GM18858 (cell line): Measurements from ENCODE around the gene TRIM37.
"Not testable (repeated sequence)": the region's sequence is repeated elsewhere in the genome, so short reads cannot be mapped to it uniquely, and the experiment has no call there.

Source experiments
- ATAC-seq: cut with Tn5 transposase; IDR thresholded peaks from one replicate; pipeline ENCODE4 v1.9.1; 2021; ENCODE audit not compliant: unreplicated experiment

Gene TRIM37, protein sequence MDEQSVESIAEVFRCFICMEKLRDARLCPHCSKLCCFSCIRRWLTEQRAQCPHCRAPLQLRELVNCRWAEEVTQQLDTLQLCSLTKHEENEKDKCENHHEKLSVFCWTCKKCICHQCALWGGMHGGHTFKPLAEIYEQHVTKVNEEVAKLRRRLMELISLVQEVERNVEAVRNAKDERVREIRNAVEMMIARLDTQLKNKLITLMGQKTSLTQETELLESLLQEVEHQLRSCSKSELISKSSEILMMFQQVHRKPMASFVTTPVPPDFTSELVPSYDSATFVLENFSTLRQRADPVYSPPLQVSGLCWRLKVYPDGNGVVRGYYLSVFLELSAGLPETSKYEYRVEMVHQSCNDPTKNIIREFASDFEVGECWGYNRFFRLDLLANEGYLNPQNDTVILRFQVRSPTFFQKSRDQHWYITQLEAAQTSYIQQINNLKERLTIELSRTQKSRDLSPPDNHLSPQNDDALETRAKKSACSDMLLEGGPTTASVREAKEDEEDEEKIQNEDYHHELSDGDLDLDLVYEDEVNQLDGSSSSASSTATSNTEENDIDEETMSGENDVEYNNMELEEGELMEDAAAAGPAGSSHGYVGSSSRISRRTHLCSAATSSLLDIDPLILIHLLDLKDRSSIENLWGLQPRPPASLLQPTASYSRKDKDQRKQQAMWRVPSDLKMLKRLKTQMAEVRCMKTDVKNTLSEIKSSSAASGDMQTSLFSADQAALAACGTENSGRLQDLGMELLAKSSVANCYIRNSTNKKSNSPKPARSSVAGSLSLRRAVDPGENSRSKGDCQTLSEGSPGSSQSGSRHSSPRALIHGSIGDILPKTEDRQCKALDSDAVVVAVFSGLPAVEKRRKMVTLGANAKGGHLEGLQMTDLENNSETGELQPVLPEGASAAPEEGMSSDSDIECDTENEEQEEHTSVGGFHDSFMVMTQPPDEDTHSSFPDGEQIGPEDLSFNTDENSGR

DNA sequence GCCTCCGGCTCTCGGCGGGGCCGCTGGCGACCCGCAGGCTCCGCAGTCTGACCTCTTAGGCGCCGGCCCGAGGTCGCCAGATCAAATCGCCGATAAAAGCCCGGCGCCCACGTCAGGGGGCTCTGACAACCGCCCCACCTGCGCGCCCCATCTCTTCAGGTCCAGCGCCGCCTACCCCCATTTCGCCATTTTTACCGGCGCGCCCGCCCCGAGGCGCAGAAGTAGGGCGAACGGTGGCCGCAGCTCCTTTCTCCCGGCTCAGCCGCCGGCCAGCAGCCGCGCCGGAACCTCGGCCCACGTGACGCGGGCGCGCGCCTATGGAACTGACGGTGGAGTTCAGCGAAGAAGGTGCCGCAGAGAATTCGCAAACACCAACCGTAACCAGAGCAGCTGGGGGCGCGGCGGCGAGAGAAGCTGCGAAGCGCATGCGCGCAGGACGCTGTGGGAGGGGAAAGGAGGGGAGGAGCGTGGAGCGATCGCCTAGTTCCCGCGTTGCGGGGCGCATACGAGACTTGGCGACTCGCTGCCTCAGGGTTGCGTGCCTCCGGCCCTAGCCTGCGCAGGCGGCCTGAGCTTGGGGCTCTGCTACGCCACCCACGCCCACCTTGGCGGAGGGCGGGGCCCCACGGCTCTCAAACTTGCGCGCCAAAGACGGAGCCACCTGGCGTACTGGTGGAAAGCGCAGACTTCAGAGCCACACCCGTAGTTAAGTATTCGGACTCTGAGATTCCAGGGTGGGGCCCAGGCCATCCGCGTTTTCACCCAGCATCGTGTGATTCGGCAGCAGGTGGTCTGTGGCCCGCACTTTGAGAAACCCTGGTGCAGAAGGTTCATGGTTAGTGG lies at the start of gene TRIM37:
TSS of gene TRIM37 (minus strand) at position 418 of the 843 bp plus-strand sequence. CDS start 419 bp downstream, outside the sequence.
- peak; percentile 80 for ATAC-seq

DNA sequence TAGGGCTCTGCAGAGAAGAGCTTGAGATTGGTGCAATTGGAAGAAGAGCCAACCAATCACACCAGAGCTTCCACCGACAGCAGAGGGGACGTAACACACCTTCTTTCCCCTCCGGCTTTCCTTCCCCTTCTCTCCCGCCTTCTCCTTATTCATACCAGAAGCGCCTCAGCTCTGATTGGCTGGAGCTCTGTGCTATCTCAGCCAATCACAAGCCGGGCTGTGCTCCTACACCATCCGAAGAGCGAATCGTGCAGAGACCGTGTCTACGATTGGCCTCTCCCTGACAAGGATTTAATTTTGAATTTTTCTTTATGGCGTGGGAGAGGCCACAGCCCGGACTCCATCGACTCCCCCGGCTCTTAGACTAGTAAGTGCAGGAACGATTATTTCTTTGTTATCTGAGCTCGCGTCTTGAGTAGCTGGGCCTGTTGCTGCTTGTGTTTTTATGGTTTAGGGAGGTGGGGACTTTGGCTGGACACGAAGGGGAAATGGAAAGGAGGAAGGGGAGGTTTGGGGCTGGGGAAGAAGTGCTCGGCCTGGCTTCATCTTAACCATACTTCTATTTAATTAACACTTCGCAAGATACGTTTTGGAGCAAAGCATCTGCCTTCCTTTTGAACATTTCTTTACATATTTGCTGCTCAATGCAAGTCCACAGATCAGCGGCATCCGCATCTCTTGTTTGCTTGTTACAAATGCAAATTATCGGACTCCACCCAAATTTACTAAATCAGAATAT lies 48.9 kb upstream of the TRIM37 start, which contains the start of gene PRR11:
TSS of gene PRR11 (plus strand) at position 308 of the 739 bp plus-strand sequence. CDS start 14,007 bp downstream, outside the sequence.
- ATAC-seq = peak; percentile 75

DNA sequence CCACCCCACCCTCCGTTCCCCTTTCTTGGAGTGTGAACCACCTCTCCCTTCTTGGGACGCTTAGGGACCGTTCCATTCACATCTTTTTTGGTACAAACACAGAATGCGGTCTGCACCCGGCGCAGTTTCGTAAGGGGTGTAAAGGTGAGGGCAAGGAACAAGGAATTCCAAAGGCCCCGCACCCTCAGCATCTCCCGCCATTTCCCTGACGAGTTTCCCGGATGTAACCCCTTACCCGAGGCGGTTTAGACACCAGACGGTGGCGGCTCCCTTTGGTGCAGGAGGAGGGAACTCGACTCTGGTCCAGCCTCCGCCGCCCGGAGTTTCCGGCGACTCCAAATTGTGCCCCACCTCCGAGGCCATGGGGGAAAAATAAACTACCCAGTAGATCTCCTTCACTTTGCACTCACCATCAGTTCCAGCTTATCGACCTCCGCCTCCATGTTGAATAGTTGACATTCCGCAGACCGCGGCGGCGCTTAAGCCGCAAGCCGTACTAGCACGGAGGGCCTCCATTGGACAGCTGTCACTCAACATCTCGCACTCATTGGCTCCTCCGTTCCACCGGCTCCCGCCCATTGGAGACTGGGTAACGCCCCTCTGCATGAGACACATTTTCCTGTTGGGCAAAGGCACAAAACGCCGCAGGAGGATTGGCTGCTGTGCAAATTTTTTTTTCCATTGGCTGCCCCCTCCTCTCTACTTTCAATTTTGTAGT lies 48.2 kb upstream of the TRIM37 start, which contains the start of gene SKA2:
TSS of gene SKA2 (minus strand) at position 466 of the 718 bp plus-strand sequence. CDS start at position 443, 23 bp downstream.
- peak; percentile 48 for ATAC-seq

DNA sequence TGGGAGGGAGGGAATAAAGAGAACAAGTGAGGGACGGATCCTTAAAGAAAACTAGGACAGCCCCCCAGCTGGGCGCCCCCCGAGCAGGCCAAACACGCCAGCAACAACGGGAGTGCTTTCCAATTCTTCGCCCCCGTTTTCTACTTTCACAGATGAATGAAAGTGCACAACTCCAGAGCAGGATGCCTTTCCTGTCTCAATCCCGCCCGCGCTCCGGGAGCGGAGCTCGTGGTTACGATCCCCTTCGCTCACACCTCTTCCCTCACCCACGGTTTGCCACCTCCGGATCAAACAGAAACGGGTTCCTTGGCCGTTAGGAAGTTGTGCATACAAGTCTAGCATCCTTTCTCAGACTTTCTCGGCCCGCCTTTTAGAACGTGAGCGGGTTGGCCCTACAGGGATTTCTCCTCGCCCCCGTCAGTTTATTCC lies 47.6 kb upstream of the TRIM37 start:
- no peak for ATAC-seq

DNA sequence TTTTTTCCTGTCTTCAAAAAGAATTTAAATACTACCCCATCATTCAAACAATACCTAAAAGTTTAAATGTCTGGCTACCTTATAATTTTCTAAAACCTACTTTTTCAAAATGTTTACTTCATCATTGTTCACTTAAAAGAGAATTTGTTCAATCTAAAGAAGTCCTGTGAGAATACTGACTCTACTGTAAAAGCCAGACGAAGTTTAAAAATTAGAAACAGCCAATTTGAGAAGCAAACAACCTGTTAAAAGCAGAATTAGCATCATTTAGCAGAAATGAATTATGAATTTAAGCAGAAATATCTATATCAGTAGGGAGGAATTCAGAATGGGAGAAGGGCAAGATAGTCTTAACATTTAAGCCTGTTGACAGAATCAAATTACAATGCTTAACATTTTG lies 46.2 kb upstream of the TRIM37 start:
- ATAC-seq = no peak

DNA sequence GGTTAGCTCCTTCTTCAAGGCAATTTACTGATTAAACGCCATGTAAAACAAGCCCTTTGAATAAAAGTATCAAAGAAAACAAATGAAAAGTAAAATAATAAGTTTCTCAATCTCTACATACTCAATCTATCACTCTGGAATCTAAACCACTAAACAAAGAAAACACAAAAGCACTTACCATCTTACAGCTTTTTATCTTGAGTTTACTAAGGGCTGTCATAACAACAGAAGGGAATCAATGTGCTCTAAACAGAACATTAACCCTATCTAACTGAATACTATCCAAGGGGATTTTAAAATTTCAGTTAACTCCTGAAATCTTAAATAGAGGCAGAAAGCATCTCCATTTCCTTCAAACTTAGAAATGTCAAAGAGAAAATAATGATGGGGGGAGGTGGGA lies 44.9 kb upstream of the TRIM37 start:
- ATAC-seq = no peak

DNA sequence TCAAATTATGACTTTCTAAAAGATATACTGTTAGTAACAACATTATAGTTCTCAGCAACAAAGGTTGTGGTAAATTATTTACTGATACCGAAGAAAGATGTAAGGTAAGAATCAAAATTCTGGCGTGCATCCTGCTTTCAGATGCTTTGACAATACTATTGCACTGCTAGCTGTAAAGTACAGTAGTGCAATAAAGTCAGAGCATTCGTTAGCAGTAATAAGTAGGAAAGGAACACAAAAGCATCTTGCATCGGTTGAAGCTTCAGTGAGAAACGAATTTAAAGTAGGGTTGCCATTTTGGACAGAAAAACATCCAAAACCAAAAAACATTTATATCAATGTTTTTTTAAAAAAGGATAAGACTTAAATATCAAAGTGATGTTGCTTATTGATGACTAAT lies 44.3 kb upstream of the TRIM37 start:
- ATAC-seq = no peak

DNA sequence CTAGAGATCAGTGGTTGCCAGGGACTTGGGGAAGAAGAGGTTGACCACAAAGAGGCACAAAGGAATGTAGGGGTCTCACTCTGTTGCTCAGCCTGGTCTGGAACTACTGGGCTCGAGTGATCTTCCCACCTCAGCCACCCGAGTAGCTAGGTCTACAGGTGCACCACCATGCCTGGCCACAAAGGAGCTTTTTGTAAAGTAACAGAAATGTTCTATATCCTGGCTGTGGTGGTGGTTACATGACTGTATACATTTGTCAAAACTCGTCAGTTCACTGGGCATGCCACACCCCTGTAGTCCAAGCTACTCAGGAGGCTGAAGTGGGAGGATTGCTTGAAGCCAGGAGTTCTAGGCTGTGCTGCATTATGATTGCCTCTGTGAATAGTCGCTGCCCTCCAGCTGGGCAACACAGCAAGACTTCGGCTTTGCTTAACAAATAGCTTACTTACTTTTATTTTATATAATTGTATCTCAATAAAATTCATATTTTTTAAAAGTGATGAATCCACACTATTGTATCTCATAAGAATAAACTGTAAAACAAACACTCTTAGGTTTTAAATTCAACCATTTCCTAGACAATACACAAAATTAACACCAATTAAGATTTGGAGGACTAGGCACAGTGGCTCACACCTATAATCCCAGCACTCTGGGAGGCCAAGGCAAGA lies 43.3 kb upstream of the TRIM37 start:
- no peak for ATAC-seq

DNA sequence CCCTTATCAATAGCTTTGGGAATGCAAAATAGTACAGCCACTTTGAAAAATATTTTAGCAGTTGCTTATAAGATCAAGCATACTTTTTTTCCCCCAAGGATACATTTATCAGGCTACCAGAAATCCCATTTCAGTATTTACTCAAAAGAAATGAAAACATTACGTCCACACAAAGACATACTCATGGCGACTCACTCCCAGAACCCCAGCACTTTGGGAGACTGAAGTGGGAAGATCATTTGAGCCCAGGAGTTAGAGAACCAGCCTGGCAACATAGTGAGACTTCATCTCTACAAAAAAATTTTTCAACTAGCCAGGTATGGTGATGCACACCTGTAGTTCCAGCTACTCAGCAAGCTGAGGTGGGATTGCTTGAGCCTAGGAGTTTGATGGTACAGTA lies 42.4 kb upstream of the TRIM37 start:
- ATAC-seq = no peak

DNA sequence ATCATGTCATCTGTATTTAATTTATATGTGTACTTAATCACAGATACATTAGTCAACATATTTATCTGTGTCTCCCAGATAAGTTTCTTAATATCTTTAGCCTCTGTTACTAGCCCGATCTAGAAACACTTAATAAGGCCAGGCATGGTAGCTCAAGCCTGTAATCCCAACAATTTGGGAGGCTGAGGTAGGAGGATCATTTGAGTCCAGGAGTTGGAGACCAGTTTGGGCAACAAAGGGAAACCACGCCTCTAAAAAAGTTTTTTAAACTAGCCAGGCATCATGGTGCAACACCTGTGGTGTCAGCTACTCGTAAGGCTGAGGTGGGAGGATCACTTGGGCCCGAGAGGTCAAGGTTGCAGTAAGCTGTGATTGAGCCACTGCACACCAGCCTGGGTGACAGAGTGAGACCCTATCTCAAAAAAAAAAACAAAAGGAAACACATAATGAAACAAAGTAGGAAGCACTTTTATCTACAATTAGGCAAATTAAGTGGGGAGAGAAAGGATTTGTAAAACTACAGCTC lies 39.0 kb upstream of the TRIM37 start:
- ATAC-seq = no peak

DNA sequence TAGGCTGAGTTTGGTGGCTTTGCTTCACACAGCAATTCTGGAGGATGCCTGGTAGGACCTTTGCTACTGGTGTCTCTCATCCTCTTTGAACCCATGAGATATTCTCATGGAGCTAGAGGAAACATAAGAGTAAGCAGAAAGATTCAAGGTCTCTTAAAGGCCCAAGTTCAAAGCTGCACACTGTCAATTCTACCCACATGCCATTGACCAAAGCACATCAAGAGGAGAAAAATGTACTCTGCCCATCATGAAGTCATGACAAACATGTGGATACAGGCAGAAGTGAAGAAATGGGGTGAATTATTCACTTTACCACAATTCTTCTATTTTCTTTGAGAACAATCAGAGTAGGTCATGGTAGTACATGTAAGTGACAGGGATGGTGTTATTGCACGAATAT lies 35.2 kb upstream of the TRIM37 start:
- no peak for ATAC-seq

DNA sequence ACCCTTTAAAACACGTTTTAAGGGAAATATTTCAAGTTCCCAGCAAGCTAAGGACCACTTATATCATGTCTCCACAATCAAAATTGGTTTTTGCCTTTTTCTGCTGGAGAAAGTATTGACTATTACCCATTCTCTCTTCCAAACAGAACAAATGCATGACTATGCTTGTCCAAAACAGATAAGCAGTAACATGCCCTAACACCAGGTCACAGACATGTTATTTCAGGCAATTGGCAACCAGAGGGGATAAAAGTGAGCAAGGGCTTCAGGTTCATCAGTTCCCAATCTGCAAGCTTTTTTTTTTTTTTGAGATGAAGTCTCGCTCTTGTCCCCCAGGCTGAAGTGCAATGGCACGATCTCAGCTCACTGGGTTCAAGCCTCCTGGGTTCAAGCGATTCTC lies 33.3 kb upstream of the TRIM37 start:
- no peak for ATAC-seq

DNA sequence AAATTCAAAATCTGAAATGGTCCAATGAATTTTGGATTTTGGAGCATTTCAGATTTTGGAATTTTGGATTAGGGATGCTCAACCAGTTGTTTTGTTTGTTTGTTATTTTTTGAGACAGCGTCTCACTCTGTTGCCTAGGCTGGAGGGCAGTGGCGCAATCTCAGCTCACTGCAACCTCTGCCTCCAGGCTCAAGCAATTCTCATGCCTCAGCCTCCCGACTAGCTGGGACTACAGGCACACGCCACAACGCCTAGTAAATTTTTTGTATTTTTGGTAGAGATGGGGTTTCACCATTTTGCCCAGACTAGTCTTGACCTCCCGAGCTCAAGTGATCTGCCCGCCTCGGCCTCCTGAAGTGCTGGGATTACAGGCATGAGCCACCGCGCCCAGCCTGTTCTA lies 31.7 kb upstream of the TRIM37 start:
- not testable (repeated sequence) for ATAC-seq

DNA sequence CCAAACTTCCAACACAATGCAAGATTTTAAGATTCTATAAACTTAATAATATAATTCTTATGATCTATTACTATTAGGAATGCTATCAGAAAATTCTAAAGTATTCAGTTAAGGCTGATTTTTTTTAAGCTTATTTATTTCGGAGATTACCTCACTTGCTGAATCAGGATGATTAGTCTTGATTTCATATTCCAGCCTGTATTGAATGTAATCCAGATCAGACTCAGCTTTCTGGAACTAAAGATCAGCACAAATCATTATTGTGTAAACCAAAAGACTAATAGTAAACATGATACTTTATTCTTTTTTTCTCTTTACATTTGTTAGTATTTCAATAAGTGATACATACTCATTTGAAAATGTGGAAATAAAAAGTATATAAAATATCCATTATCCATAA lies 24.5 kb upstream of the TRIM37 start:
- ATAC-seq = no peak

DNA sequence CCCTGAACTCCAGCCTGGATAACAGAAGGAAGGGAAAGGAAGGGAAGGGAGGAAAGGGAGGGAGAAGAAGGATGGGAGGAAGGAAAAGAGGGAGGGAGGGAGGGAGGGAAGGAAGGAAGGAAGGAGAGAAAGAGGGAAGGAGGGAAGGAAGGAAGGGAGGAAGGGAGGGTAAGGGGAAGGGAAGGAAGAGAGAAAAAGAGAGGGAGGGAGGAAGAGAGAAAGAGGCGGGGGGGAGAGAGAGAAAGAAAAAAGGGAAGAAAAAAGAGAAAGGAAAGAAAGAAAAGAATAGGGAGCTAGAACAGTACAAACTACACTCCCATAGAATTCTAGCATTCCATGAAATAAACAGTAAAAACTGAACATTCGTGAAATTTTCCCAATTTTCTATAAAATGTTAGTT lies 23.1 kb upstream of the TRIM37 start:
- ATAC-seq = no peak

DNA sequence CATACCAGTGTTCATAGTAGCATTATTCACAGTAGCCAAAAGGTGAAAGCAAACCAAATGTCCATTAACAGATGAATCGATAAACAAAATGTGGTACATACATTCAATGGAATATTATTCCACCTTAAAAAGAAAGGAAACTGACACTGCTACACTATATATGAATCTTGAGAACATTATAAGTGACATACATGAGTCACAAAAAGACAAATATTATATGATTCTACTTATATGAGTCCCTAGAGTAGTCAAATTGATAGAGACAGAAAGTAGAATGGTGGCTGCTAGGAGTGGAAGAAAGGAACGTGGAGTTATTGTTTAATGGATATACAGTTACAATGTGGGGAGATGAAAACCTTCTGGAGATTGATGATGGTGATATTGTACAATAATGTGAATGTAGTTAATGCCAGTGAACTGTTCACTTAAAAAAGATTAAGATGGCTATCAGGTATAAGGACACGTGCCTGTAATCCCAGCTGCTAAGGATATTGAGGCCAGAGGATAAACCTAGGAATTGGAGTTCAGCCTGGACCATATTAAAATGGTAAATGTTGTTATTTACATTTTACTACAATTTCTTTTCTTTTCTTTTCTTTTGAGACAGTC lies 20.2 kb upstream of the TRIM37 start:
- ATAC-seq = no peak

DNA sequence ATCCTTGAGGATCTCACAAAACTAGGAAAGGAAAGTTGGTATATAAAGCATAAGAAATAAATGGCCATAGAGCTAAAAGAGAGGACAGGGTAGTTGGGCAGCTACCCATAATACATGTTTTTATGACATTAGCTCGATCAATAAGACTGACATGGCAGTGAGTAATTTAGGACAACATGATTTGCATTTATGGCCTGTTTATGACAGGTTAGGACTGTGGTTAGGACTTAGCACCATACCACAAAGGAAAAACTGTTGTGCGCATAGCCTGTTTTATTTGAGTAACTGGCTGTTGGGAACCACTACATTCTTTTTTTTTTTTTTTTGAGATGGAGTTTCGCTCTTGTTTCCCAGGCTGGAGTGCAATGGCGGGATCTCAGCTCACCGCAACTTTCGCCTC lies 18.0 kb upstream of the TRIM37 start:
- ATAC-seq = no peak

DNA sequence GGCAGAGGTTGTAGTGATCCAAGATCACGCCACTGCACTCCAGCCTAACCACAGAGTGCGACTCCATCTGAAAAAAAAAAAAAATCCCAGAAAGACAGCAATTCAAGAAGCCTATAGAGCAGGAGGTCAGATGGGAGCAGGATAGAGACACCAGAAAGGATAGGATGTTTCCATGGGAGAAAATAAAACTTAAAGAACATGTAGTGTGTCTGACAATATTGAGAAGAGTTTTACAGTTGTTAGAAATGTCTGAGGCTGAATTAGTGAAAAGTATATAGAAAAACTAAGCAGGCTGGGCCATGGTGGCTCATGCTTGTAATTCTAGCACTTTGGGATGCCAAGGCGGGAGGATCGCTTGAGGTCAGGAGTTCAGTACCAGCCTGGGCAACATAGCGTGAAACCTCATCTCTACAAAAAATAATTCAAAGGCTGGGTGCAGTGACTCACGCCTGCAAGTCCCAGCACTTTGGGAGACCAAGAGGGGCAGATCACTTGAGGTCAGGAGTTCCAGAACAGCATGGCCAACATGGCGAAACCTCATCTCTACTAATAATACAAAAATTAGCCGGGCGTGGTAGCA lies 15.3 kb upstream of the TRIM37 start:
- no peak for ATAC-seq
